ENCODE measurements around the gene IRF2. TPM values are rescaled to one million over a fixed set of nuclear protein-coding genes. Genes with fewer than 3 reads are reported as not detected.

Gene IRF2
- total and polyA plus RNA-seq, 2 of the 8 experiments (the other 6 are each of a cell fraction or from before 2014, with no cell fraction given), result 13.8 to 17.0 TPM

DNA sequence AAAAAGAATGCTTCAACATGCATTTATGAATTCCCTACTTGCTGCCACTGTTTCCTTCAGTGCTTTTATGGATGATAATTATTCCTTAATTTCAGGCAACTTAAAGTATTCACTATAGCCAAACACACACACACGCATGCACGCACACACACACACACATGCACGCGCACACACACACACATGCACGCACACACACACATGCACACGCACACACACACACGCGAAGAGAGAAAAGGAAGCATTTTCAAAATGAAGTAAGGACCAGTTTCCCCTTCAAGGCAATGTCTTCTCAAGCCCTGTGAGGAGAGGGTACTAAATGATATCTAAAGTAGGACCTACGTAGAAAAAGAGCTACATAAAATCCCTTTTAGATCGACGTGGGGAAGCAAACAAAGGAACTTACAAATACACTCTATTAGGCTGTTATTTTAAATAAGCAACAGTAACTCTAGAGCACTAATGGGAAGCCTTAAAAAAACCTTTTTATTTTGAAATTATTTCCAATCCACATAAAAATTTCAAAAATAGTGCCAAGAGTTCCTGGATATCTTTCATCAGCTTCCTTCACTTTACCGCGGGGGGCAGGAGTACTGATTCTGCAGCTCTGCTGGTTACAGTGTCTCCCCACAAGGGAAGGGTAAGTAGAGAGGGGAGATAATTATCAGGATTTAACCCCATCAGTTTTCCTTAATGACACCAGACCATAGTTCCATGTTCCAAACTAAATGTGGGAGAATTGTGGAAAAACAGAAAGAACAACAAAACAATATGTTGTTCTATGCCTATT lies 13.7 kb downstream of the IRF2 start:
- no peak overlapping the region for H3K9ac ChIP-seq (replicated peaks in 1 of 4; ENCODE audit: extremely low read depth in 1 of 4, low read depth in 3 of 4, low read length in 3 of 4)
- no peak overlapping the region for H2BK15ac ChIP-seq (ENCODE audit: low read length)
- no peak overlapping the region for H2BK5ac ChIP-seq (ENCODE audit: low read depth, low read length)
- ChIA-PET CTCF (ENCODE audit: partially characterized antibody) (interaction anchor here (1.0 kb wide), 1 partner anchor 49 kb away, joined by 4 read pairs; no protein-coding TSS in a partner anchor), POLR2A (ENCODE audit: partially characterized antibody) (interaction anchor here (1.8 kb wide), 1 partner anchor 12 kb away, joined by 5 read pairs; no protein-coding TSS in a partner anchor)
- no peak overlapping the region; a peak in 1 of 4 replicates for H3K4me2 ChIP-seq (ENCODE audit: insufficient read depth in 1 of 2, low read depth in 2 of 2, low read length in 2 of 2)
- peaks cover 4% of the 10 kb centered on the region; the same call in 1 of the 2 replicates for H3K79me1 ChIP-seq (ENCODE audit: low read depth, low read length)
- WGBS, 2 experiments (ENCODE audit: extremely low coverage in 1 of 2, insufficient coverage in 1 of 2, insufficient read length in 1 of 2, insufficient replicate concordance in 2 of 2, low coverage in 1 of 2, low lambda C conversion rate in 2 of 2, missing lambda C conversion rate in 1 of 2), result 69% methylated on average over 13 of the region's 13 CpGs; no CpG with 5 or more reads in 1 of the 2 experiments
- no peak overlapping the region for H3K18ac ChIP-seq (ENCODE audit: extremely low read depth, low read length)
- no peak overlapping the region for H2BK12ac ChIP-seq (ENCODE audit: low read depth, low read length)
- no peak overlapping the region for H3K14ac ChIP-seq (ENCODE audit: insufficient read length)
- H3K56ac ChIP-seq (replicated peaks; ENCODE audit: insufficient read length, low read depth, low read length), result no peak overlapping the region
- H2BK120ac ChIP-seq (replicated peaks; ENCODE audit: low read depth, low read length), result no peak overlapping the region
- H3K4me1 ChIP-seq (replicated peaks in 1 of 4; ENCODE audit: control insufficient read depth in 3 of 4, insufficient read depth in 4 of 4, low read length in 3 of 4), result peaks cover 0 to 15% (median 5%) of the 10 kb centered on the region in 4 experiments; a peak in 6 of 7 replicates
- no peak overlapping the region for H3K27ac ChIP-seq (ENCODE audit: low read depth, low read length)
- H4K91ac ChIP-seq (replicated peaks; ENCODE audit: insufficient read length, low read length), result no peak overlapping the region
- H4K8ac ChIP-seq (ENCODE audit: extremely low read depth, insufficient read depth, low read length), result no peak overlapping the region
- no peak overlapping the region for H2BK20ac ChIP-seq (ENCODE audit: low read length)
- no peaks in the 10 kb centered on the region for H3K23me2 ChIP-seq (ENCODE audit: low read depth, low read length)
- H3K4me3 ChIP-seq (ENCODE audit: extremely low read depth in 1 of 4, insufficient read depth in 2 of 4, low read depth in 3 of 4, low read length in 4 of 4), result no peak overlapping the region
- H3K23ac ChIP-seq (ENCODE audit: insufficient read length), result no peak overlapping the region
- FAIRE-seq, result no peak
- H3K4ac ChIP-seq (replicated peaks; ENCODE audit: insufficient read length, low read depth, low read length), result no peak overlapping the region
- peaks cover 0 to 85% of the 10 kb centered on the region in 2 experiments; a peak in 3 of 4 replicates for H3K79me2 ChIP-seq (ENCODE audit: control insufficient read depth in 1 of 2, insufficient read depth in 2 of 2, low read length in 2 of 2)
- no peak overlapping the region for H2AK5ac ChIP-seq (ENCODE audit: low read depth, low read length)
- no peak overlapping the region for H4K5ac ChIP-seq (ENCODE audit: insufficient read length, low read depth, low read length)
- peaks cover 2 to 3% of the 10 kb centered on the region in 2 experiments for H4K20me1 ChIP-seq (replicated peaks in 1 of 2; ENCODE audit: control insufficient read depth in 1 of 2, insufficient read depth in 2 of 2, low read length in 2 of 2)
- no peaks in the 10 kb centered on the region for H3K9me3 ChIP-seq (ENCODE audit: insufficient read depth in 2 of 2, low read depth in 1 of 2, low read length in 1 of 2)
- no peak overlapping the region for H2AFZ ChIP-seq (ENCODE audit: low read length)
- no peaks in the 10 kb centered on the region for H3K36me3 ChIP-seq (ENCODE audit: control insufficient read depth in 2 of 4, insufficient read depth in 4 of 4, low read length in 3 of 4)
- H3K27me3 ChIP-seq (replicated peaks in 1 of 4; ENCODE audit: control insufficient read depth in 3 of 4, extremely low read depth in 1 of 4, insufficient read depth in 3 of 4, low read length in 3 of 4), result no peaks in the 10 kb centered on the region
- DNase-seq (ENCODE audit: low read depth in 1 of 2, low spot score in 2 of 2), result no peak
- TF ChIP-seq BACH1 (IDR thresholded peaks at IDR 0.05; ENCODE audit: low read length), result no peak
- no peak for TF ChIP-seq TCF12 (IDR thresholded peaks at IDR 0.05; ENCODE audit: low read depth, low read length)
- TF ChIP-seq SP4 (IDR thresholded peaks at IDR 0.05; ENCODE audit: low read length), result no peak
- TF ChIP-seq FOSL1 (IDR thresholded peaks at IDR 0.05; ENCODE audit: insufficient read depth, low read depth, low read length), result no peak
- TF ChIP-seq HDAC2 (IDR thresholded peaks at IDR 0.05; ENCODE audit: borderline replicate concordance in 1 of 2, low read depth in 2 of 2, low read length in 2 of 2), result no peak
